ENCODE results near the gene ZNF532.

- no peak for TF ChIP-seq CTCF (IDR thresholded peaks at IDR 0.05)
- no peak for TF ChIP-seq EP300 (IDR thresholded peaks at IDR 0.05)
- no peak for TF ChIP-seq POLR2A (IDR thresholded peaks at IDR 0.05)
These were observed 26.4 kb upstream of the ZNF532 start for GRCh38 chr18:58838165-58838860.

Measured in tibial nerve (tissue), 4 donors.